D721Med (cell line): Measurements from ENCODE around the gene TOP2B.

Experiments used
- DNase-seq: peaks from one replicate; pipeline ENCODE4 v3.0.0; 2011; ENCODE audit warnings: low spot score; ENCODE audit not compliant: insufficient read length
- FAIRE-seq: peaks from 2 replicates; lab custom pipeline; 2011; peaks lifted over from hg19 to GRCh38; lab: Jason Lieb, UNC
- CTCF ChIP-seq: IDR thresholded peaks from 2 replicates; pipeline ENCODE4 v1.5.1; 2012; ENCODE audit warnings: mild to moderate bottlenecking, control low read depth; ENCODE audit not compliant: insufficient read depth; ENCODE audit errors: missing control alignments

TOP2B gene

GRCh38 chr3:25620493-25620892 lies 44.2 kb downstream of the TOP2B start:
- TF ChIP-seq CTCF: no peak
- no peak for FAIRE-seq
- DNase-seq: no peak

DNA sequence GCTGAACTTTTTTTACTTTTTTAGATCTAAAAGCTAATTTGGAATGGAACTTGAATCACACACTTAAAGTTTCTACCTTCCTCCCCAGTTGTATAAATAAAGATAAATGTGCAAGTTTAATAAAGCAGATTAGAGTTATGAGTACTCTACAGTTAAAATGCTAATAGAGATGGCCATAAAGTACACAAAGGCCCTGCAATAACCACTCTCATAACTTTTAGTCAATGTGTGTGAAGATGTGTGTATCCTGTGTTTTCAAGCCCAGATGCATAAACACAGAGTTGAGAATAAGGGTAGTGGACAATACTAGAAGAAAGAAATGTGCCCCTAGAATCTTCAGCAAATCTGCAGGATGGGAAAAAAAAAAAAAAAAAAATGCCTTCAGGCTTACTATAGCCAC lies 45.3 kb downstream of the TOP2B start:
- no peak for FAIRE-seq
- no peak for TF ChIP-seq CTCF
- DNase-seq: no peak

DNA sequence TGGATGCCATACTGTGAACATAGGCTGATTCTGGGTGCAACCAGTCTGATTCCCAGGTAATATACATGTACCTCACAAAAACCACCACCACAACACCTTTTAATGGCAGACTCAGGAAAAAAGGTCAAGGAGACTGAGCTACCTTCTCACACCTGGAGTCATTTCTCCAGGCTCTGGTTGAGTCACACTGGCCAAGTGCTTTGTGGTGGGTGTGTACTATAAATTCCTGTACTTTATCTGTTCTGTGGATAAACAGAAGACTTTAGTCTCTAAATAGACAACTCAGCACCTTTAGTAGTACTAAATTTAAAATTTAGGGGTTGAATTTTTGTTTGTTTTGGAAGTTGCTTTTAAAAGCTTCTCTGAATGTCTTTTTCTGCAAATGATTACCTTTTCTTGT lies 46.7 kb downstream of the TOP2B start:
- no peak for TF ChIP-seq CTCF
- DNase-seq: no peak
- no peak for FAIRE-seq

DNA sequence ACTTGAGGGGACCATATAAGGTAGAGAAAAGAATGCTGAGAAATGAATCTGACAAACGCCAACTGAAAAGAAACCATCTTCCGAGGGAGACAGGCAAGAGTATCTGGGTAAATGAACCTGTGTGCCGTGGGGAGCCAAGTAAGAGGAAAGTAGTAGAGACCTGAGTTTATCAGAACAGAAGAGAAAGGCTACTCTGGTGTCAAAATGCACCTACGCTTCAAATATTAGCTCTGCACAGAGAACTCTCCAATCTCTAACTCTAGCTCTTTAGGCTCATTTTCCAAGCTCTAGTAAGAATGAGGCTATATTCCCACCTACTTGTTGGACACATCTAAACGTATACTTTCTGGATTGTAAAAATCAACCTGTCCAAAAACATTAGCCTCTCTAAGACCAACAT lies 53.5 kb downstream of the TOP2B start:
- DNase-seq (no peak), FAIRE-seq (no peak)
- TF ChIP-seq CTCF: no peak

GRCh38 chr3:25610779-25611178 lies 53.9 kb downstream of the TOP2B start:
- DNase-seq: no peak
- TF ChIP-seq CTCF: no peak
- FAIRE-seq: no peak

DNA sequence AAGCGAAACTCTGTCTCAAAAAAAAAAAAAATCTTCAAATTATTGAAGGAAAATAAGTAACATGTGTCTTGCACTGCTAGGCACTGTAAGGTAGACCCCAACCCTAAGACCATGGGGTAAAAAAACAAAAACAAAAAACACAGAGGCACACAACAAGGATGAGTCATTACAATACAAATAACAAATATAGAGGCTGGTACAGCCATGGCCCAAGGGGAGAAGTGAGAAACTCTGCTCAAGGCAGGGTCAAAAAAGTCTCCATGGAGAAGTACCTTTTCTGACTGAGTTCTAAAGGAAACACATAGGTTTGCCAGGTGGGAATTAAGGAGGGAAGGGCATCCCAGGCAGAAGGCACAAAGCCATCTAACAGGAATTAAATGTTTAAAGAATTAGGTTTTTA lies 54.5 kb downstream of the TOP2B start:
- no peak for TF ChIP-seq CTCF
- no peak for FAIRE-seq
- no peak for DNase-seq

DNA sequence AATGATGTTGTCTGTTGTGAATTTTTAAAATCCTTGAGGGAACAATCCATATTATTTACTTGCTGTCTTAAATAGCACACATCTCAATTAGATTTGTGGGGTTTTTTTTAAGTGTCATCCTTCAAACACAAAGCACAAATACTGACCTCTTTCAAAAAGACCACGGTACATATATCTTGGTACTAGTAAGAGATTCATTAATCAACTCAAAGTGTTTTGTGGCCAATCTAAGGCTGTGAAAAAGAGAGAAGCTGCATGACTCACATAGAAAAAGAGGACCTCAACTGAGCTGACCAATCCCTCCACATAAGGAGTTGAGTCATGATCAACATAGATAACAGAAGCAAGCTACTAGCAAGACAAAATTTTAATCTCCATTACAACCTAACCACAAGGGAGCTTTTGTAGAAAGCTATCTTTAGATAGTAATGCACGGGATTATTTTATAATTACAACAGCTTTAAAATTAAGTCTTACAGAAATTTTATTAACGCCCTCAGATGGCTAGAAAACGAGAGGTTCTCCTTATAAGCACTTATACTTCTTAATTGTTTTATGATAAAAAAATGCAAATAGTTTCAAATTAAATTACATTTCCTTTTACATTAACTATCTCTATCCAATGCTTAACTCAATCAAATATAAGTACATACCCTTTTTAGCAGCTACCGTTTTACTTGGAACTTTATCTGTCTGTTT lies 60.5 kb downstream of the TOP2B start:
- TF ChIP-seq CTCF: no peak
- FAIRE-seq: no peak
- DNase-seq: no peak
